Central memory CD4-positive, alpha-beta T cell (primary cell): ENCODE measurements around the gene NFE2L3.
A peak's percentile ranks its signal among the peaks of the same experiment; 100 is the strongest.
"Not testable (repeated sequence)": the region's sequence is repeated elsewhere in the genome, so short reads cannot be mapped to it uniquely, and the experiment has no call there.

Source experiments
- DNase-seq: peaks from one replicate; pipeline ENCODE4 v3.0.0; 2022

The NFE2L3 gene

DNA sequence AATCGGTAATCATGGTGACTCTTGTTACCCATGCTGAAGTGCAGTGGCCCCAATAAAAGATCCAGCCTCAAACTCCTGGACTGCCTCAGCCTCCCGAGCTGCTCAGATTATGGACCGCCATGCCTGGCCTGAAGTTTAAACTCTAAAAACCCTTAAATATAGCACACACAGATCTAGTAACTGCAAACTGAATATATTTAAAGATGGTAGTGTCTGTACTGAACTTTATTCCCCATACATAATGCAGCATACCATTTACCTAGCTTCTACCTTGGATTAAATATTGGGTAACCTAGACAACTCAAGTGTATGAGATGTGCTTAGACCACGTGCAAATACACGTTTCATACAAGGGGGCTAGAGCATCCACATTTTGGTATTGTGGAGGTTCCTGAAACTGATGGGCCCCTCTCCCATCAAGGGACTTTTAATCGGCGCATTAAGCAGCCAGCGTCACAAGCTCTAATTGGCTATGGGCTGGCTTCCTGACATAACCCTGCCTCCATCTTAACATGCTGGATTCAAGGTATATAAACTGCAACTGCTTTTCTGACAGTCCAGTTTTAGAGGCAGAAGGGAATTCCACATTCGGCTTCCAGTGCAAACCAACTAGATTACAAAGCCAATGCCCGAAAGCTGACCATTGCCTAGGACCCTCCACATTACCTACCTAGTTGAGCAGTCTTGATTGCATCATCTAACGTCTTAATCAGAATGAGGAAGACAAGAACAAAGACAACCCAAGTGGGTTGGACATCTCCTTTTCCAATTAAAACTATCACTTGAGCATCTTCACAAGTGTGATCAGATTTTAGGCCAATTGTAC, 35.6 kb downstream of the NFE2L3 start:
- no peak for DNase-seq

DNA sequence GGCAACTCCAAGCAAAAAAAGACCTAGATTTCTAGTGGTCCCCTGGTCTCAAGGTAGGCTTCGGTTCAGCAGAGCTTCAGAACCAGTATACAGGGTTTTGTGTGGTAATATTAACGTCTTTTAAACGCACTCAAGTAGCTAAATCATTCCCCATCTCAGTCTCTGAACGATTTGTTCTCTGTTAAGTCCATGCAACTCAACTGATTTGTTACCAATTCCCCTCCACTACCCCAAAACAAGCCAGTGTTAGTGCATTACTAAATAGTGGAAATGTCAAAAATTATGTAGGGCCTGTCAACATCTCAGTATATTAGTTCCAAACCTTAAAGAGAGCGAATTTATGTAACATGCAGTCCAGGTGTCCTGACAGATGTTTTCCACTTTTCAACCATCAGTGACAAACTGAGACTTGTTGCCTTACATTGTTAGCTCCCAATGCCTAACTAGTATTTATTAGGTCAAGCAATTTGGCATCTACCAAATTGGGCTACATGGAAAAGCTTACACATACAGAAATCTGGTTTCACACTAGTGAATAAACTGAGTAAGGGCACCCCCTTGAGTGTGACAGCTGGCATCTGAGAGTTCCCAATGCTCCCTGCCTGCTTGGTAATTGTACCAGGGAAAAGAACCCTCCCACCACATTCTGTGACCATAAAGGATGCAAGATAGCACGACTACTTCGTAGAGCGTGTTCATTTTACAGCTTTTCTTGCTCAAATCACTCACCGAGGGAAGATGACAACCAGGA, 36.4 kb downstream of the NFE2L3 start:
- DNase-seq, result no peak

DNA sequence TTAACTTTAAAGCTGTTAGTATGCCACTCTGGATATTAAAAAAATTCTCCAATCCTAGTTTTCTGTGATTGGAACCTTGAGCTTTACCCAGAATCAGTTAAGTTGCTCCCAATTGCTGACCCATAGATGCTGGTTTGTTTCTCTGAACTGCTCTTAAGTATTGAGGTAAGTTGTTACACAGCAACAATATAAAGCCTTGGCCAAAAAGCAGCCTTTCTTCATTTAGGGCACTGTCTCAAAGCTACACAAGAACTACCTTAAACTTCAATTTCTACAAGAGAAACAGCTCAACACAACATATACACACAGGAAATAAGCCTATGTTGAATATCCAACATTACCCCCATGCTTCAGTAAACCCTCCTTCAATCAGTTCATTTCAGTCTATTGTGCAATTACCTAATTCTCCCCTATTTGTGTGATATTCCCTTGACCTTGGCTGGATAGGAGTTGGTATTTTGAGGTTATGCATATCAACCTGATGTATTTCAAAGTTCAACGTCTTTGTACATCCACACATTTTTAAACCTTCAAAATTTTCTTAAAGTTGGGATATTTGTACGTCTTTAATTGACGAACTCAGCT, 37.1 kb downstream of the NFE2L3 start:
- no peak for DNase-seq

DNA sequence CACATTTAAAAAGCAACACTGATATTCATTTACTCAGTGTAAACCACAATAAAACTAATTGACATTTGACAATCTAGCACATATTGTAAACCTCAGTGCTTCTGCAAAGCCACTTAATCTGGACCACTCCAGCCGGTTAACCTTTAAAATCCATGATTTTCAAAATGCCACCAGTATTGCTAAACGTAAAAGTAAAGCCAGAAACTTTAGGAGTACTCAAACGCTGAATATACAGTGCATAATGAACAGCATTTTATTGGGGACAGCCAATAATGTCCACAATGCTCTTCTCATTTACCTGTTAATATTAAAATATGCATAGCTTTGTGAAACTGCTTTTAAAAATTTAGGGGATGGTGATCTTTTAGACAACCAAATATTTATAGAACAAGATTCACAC, 37.7 kb downstream of the NFE2L3 start:
- no peak for DNase-seq

DNA sequence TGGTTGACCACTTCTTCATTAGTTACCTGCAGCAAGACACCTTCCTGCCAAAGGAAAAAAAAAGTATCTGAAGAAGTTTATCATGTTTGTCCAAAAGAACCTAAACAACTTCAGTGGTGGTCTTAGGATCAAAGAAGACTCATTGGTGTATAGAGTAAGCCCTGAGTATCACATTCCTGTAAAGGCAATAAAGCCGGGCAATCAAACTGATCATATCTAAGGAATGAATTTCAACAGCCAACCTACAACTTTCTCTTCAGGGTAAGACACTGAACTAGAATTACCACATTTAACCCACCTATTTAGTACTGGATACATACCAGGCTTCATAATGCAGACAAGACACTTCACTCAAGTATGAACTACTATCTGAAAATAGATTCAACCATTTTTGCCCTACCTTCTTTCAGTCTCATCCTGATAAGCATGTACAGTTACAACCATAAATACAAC, 38.4 kb downstream of the NFE2L3 start:
- no peak for DNase-seq

DNA sequence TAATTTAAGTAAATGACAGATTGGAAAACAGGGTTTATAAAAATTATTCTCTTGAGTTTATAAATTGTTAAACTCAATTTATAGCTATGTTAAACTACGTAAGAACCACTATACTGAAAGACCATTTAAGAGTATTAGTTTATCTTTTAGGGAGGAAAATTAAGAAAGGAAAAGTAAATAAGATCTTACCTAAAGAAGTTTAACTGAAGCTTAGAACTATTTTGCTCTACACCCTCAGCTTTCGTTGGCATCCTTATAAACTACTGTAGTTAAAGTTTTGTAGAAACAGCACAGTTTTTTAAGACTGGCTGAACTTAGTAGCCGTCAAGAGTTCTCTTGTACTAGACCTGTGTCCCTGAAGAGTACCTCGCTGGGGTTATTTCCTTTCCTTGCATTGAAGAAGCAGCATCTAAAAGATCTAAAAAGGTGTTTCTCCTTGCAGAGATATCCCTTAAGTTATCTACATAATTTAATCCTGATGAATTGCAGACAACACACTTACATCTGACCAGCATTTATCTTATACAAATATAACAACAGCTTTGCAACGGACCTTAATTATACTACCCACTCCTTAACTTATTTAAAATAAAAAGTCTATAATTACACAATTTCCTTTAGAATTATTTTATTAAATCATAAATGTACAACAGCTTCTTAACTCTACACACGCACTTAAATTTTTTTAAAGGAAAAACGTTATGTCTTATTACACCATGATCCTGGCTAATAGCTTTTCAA, 39.4 kb downstream of the NFE2L3 start:
- DNase-seq, result no peak

DNA sequence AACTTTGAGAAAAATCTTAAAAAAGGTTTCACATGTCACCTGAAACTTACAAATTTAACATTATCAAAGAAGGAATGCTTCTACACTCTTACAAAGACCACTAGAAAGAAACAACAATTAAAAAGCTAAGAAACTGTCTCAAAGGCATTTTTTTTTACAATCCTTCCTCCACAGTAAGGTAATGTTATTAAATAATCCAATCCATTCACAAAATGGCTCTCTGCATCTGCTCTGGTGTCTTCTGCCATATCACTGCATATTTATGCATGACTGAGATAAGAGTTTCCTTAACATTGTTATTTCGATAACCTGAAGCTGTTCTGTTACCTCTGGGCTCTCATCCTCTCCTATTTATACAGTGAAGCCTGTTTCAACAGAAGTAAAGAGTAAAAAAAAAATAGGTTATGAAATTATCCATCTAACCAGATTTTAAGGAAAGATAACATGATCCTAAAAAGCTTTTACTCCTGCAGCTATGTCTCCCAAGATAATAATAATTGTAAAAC, 40.0 kb downstream of the NFE2L3 start:
- DNase-seq, result no peak

DNA sequence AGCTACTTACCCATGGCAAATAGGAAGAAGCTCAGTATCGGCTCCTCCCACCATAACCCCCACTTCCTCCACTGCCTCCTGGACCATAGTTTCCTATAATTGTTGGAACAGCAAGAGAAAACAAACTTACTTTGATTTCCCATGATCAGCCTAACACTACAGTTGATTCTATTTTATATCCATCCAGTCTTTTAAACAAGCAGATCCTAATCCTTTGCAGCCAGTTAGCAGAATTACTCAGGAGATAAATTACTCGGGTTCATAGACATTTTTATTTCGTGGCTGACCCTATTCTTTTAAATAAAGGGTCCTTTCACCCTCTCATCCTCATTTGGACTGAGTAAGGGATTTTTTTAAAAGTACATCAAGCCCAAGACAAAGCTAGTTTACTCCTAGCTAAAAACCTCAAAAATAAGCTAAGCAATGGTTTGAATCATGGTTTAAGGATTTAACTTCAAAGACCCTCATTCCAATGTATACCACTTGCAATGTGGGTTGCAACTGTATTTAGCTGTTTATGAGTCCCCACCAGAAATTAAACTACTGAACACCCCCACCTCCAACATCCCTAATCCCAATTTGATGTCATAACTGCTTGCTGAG, 40.6 kb downstream of the NFE2L3 start:
- DNase-seq, result no peak

DNA sequence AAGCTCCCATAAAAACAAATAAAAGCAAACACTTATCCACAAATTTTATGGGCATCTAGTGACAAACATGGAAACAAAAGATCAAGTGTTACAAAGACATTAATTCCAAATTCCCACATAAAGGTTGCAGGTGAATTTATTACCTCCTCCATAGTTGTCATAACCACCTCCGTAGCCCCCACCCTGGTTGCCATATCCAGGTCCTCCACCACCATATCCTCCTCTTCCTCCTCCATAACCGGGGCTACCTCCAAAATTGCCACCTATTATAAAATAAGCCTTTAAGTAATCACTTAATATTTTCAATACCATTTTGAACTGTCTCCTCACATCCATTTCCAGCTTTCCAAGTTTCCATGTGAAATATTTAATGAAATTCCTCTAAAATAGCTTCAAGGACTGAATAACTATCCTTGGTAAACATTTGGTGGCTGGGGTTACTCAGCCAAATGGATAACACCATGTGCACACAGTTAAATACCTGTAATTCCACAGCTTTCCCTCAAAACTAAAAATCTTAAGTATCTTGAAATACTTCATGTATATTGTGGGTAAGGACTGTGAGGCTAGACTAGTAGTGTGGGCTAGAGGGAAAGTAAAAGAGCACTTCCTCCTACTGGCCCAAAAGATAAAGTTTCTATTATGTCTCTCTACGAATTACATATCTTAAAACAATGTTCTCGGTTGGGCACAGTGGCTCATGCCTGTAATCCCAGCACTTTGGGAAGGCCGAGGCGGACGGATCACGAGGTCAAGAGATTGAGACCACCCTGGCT, 41.6 kb downstream of the NFE2L3 start:
- no peak for DNase-seq

DNA sequence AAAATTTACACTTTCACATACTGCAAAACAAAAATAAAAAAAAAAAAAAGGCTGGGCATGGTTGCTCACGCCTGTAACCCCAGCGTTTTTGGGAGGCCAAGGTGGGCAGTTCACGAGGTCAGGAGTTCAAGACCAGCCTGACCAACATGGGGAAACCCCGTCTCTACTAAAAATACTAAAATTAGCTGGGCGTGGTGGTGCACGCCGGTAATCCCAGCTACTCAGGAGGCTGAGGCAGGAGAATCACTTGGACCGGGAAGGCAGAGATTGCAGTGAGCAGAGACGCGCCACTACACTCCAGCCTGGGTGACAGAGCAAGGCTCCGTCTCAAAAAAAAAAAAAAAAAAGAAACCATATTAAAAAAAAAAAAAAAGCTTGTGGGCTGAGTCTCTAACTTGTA, 42.8 kb downstream of the NFE2L3 start:
- DNase-seq, result not testable (repeated sequence)

DNA sequence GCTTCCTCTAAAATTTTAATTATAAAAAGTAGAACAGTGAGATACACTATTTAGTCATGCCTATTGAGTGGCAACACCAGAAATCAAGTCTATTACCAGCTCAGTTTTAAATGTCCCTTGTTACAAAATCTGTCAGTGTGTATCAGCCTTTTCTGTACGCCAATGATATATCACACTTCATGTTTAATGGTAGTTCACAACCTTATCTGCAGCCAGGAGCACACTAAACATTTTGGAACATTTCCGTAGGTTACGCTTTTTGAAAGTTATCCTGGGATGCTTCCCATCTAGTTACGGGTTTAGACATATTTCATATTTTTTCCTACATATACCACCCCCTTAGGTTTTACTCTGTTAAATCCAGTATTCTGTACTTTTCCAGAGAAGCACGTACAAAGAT, 43.2 kb downstream of the NFE2L3 start:
- DNase-seq, result no peak

DNA sequence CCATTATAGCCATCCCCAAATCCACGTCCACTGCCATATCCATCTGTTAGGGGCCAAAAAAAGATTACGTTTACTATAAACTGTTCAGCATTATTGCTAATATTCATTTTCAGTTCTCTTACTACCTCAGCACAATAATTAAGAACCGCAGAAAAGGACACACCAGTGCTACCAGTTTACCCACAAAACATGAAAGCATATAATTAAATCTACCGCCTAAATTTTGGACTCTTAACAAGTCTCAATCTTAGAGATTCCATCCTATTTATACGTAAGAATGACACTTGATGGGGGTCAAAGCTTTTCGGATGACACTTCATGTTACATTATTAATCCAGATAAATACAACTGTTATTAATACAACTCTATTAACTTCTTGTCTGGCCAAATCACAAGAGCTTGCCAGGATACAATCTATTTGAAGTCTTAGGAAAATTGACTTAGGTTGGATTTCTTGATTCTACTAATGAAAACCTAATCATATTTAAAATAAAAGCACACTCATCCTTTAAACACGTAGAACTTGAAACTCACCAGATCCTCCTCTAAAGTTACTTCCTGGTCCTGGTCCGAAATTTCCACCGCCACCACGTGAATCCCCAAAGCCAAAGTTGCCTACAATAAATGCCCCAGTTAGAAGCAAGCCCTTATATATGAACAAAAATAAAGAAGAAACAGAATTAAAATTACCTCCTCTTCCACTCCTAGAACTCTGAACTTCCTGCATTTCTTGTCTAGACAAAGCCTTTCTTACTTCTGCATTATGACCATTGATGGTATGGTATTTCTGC, 44.1 kb downstream of the NFE2L3 start:
- no peak for DNase-seq

DNA sequence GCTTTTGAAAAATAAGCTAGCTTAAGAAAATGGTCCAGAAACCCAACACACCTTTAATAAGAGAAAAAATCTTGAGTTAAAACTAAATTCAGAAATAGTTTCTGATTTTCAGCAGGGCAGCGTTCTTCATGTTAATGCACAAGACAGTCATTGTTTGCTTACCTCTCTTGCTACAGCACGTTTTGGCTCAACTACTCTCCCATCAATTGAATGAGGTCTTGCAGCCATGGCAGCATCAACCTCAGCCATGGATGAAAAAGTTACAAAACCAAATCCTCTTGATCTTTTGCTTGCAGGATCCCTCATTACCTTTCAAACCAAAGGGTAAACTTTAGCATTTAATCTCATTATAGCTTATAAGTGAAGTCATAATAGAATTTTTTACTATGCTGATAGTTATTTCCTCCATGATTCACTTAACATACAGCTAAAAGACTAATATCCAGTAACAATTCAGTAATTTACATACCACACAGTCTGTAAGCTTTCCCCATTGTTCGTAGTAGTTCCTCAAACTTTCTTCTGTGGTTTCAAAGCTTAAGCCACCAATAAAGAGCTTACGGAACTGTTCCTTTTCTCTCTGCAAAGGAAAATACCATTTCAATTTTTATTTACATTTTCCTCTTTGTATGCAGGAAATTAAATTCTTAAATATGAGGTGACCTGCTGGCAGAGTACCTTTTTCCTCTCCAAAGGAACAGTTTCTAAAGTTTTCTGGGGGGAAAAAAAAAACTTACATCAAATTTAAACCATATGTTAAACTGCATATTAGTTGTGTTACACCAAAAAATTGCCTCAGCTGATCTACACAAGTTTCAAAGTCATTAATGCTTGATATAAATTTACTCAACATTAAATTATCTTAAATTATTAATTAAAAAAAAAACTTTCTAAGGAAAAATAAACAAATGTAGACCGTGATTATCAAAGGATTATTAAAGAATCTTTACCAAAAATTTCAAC, 45.4 kb downstream of the NFE2L3 start:
- no peak for DNase-seq

DNA sequence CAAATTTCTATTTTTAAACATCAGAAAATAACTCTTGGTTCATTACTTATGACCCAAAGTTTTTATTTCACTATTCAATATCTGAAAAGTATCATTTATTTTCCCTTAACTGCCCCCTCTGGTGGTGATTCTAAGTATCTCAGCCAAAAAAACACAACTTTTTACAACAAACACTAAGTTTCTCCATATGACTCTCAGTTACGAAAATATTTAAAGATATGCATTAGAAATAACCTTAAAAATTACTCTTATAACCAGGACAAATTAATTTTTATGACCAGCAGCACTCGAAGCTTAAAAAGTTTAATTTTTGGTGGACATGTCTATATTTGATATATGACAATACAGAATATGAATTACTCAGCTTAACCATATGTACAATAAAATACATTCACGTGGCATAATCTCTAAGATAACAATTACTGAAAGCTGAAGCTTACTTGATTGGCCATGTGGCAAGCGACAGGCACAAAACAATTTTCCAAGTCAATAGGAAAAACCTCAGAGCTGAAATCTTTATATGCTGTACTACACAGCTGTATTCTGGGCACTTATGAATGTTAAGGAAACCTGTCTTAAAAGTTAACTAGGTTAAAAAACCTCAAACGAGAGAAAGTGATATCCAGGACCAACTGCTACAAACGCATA, 46.3 kb downstream of the NFE2L3 start:
- DNase-seq, result peak; percentile 53

DNA sequence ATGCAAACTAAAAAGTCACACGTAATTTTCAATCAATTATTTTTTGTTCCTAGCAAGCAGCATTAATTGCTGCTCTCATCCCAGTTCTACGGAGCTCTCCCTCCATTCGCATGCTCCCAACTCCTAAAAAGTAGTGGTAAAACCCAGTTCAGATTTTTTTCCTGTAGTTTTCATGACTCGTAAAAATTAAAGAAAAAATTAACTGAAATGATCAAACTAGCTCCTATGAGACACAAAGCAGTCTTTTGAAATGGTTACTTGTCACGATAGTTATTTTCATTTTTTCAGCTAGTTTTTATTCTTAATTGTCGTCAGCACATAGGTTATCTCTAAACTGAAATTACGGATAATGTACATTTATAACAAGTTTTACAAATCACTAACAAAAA, 46.8 kb downstream of the NFE2L3 start:
- no peak for DNase-seq

DNA sequence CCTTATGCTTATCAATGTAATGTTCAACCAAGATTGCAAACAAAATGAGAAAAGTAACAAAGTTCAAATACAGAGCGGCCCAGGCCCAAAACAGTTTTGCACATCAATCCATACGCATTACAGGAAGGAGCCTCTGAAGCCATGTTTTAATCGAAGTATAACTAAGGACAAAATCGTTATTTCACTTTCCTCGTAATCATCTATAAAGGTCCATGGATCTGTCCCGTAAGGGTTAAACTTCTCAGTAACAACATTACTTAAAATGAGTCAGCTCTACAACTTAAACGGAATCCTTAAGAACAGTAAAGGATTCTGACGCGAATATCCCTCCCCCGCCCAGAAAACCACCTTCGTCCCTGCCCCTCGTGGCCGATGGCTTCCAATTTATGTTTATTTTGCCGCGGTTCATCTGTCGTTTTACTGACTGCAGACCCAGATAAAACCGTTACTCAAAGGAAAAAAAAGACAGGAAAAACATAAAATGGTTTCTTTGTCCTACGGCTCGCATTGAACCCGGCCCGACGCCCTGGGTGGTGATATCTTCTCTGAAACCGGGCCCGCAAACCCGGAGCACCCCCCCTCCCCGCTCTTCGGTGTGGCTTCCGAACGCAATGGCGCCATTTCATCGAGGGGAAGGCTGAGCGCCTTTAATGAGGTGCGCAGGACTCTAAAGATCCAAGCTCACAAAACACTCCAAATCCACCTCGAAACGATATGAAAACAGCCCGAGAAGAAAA, 47.5 kb downstream of the NFE2L3 start:
- DNase-seq, result no peak

DNA sequence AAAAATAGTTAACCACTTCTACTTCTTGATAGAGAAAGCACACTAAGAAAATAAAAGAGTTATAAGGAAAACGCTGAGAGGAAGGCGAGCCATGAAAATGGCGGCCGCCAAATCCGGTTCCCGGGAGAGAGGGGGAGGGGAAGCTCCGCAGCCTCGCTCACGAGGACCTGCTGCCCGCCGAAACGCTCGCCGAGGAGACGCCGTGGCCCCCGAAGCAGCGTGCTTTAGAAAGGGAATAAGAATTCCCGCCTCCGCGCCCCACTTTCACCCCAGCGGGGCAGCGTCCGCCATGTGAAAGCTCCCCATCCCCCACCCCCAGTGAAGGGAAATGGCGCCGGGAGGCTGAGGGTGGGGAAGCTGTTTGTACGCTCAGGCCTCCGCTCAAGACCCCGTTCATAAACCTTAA, 48.0 kb downstream of the NFE2L3 start:
- peak; percentile 79 for DNase-seq
